Mucosa of descending colon (tissue), 3 donors: Measurements from ENCODE around the gene TACC2. TPM values are rescaled to one million over a fixed set of nuclear protein-coding genes. Genes with fewer than 3 reads are reported as not detected.
"Not testable (repeated sequence)": the region's sequence is repeated elsewhere in the genome, so short reads cannot be mapped to it uniquely, and the experiment has no call there.

ENCODE experiments used
- ATAC-seq: fragments of 200-7000 bp; cut with Tn5 transposase; one replicate; pipeline ENCODE4 v1.9.1; 2020; ENCODE audit warnings: mild to moderate bottlenecking, moderate library complexity
- DNase-seq, 3 donors: peaks; one replicate each; pipeline ENCODE4 v3.0.0-alpha.2; 2020
- H3K36me3 ChIP-seq: fragments of 200-600 bp; one replicate; pipeline ENCODE4 v1.8.0; 2021; ENCODE audit warnings: low read depth, mild to moderate bottlenecking
- H3K4me1 ChIP-seq: fragments of 200-600 bp; one replicate; pipeline ENCODE4 v1.8.0; 2021; ENCODE audit warnings: low read depth, mild to moderate bottlenecking
- H3K4me3 ChIP-seq: fragments of 200-600 bp; one replicate; pipeline ENCODE4 v1.8.0; 2021; ENCODE audit warnings: mild to moderate bottlenecking
- H3K9me3 ChIP-seq: fragments of 200-600 bp; one replicate; pipeline ENCODE4 v1.8.0; 2021; ENCODE audit warnings: mild to moderate bottlenecking
- CTCF ChIP-seq: fragments of 200-600 bp; IDR thresholded peaks from one replicate; pipeline ENCODE4 v1.8.0; 2022; ENCODE audit warnings: antibody characterized with exemption, mild to moderate bottlenecking
- intact Hi-C, 2 donors: fragments of 100-400 bp; cut with DNase I in 1 of 2; cut with micrococcal nuclease in 1 of 2; formaldehyde crosslinking; loops; one replicate each; pipeline versions ENCODE4 v1.11.0 to v1.11.1; 2022; cut with DNase I, micrococcal nuclease
- total RNA-seq, 3 donors: library from RNA; stranded (reverse); fragmentation: NEBNext Ultra II Directional in 2 of 3; extraction: Animal tissue kit (Norgen Biotek cat#: 25700) in 2 of 3; gene quantifications; one replicate each; pipeline versions ENCODE4 v1.2.1 to v1.2.4, GENCODE V29; 2021 to 2023
- donor health status: DM: no; HTN: no; CAD: no; lungs with moderate emphysema.
- donor health status: DM: no; HTN: no; CAD: no.
- donor health status: DM: no; HTN: yes; CAD: no.

The TACC2 gene
- total RNA-seq, 3 donors from 2014 or later, result 97.5 to 170 (median 133) TPM

- Histone ChIP-seq H3K9me3 (no peaks in the 10 kb centered on the region), H3K4me1 (no peaks in the 10 kb centered on the region), H3K36me3 (no peaks in the 10 kb centered on the region), H3K4me3 (no peak overlapping the region)
- ATAC-seq, result no peak
- intact Hi-C loops, result no loop called here
- no peak for TF ChIP-seq CTCF
- DNase-seq, result no peak
Observed at GRCh38 chr10:121961456-121961855, 27.5 kb upstream of the TACC2 start.

GRCh38 chr10:121965996-121966395 is 23.0 kb upstream of the TACC2 start:
- ATAC-seq, result no peak
- Histone ChIP-seq H3K36me3 (no peaks in the 10 kb centered on the region), H3K9me3 (no peaks in the 10 kb centered on the region), H3K4me1 (no peaks in the 10 kb centered on the region), H3K4me3 (no peak overlapping the region)
- TF ChIP-seq CTCF, result no peak
- intact Hi-C loops, result no loop called here
- DNase-seq, result no peak

GRCh38 chr10:121969086-121969485 is 19.9 kb upstream of the TACC2 start:
- DNase-seq, ATAC-seq, intact Hi-C loops, H3K9me3 ChIP-seq, H3K36me3 ChIP-seq, H3K4me3 ChIP-seq: not testable (repeated sequence)
- H3K4me1 ChIP-seq, result peaks cover 11% of the 10 kb centered on the region

- ATAC-seq, result no peak
- no peaks in the 10 kb centered on the region for H3K36me3 ChIP-seq
- no peaks in the 10 kb centered on the region for H3K9me3 ChIP-seq
- peak overlapping the region; percentile 83 for H3K4me3 ChIP-seq
- DNase-seq, result no peak
- intact Hi-C loops, result no loop called here
- peaks cover 11% of the 10 kb centered on the region for H3K4me1 ChIP-seq
- no peak for TF ChIP-seq CTCF
Observed at GRCh38 chr10:121974019-121974534, 14.9 kb upstream of the TACC2 start.

- DNase-seq, result peak; percentile 79 to 87 (median 84)
Observed at GRCh38 chr10:121974535-121975294, 14.2 kb upstream of the TACC2 start, which contains the start of gene NSMCE4A. TSS of gene NSMCE4A (minus strand) at chr10:121975217. CDS start at chr10:121975165, 52 bp downstream.

More at GRCh38 chr10:121974535-121975294, 14.2 kb upstream of the TACC2 start, which contains the start of gene NSMCE4A:
- no peaks in the 10 kb centered on the region for H3K36me3 ChIP-seq
- peak; percentile 96 for ATAC-seq
- intact Hi-C loops, result no loop called here
- no peak for TF ChIP-seq CTCF
- H3K9me3 ChIP-seq, result no peaks in the 10 kb centered on the region
- peak within 1 kb of the TSS; percentile 83 for H3K4me3 ChIP-seq
- H3K4me1 ChIP-seq, result peaks cover 11% of the 10 kb centered on the region
